Stimulated activated CD4-positive, alpha-beta T cell treated with anti-CD3 and anti-CD28 coated beads, Interleukin-15, amount 100 ng/mL, for 1 hour (primary cell): ENCODE data around the gene PACS2.
"Not testable (repeated sequence)": the region's sequence is repeated elsewhere in the genome, so short reads cannot be mapped to it uniquely, and the experiment has no call there.

Source experiments
- DNase-seq, 2 donors: peaks; one replicate each; pipeline ENCODE4 v3.0.0-alpha.2; 2020; ENCODE audit warnings: low read depth in 1 of 2, low spot score in 1 of 2

PACS2 gene

GRCh38 chr14:105348169-105348944, 33.8 kb downstream of the PACS2 start:
- no peak for DNase-seq

- no peak for DNase-seq
Measured at GRCh38 chr14:105348945-105349699, 34.6 kb downstream of the PACS2 start.

- DNase-seq, result no peak
Measured at GRCh38 chr14:105349992-105350391, 35.4 kb downstream of the PACS2 start.

- no peak for DNase-seq
Measured at GRCh38 chr14:105350450-105351244, 36.1 kb downstream of the PACS2 start.

- DNase-seq, result no peak
Measured at GRCh38 chr14:105351410-105351809, 36.9 kb downstream of the PACS2 start.

- peak; percentile 69 to 77 for DNase-seq
Measured at GRCh38 chr14:105351920-105352851, 37.6 kb downstream of the PACS2 start.

- no peak for DNase-seq
Measured at GRCh38 chr14:105353136-105353535, 38.6 kb downstream of the PACS2 start.

GRCh38 chr14:105354541-105354940, 40.0 kb downstream of the PACS2 start:
- DNase-seq, result no peak

GRCh38 chr14:105355049-105355575, 40.6 kb downstream of the PACS2 start:
- no peak for DNase-seq

GRCh38 chr14:105355850-105356604, 41.5 kb downstream of the PACS2 start:
- no peak for DNase-seq

- no peak for DNase-seq
Measured at GRCh38 chr14:105356927-105357326, 42.4 kb downstream of the PACS2 start.

GRCh38 chr14:105357626-105358025, 43.1 kb downstream of the PACS2 start:
- no peak for DNase-seq

- no peak for DNase-seq
Measured at GRCh38 chr14:105358140-105358846, 43.7 kb downstream of the PACS2 start.

- DNase-seq, result no peak
Measured at GRCh38 chr14:105358943-105359342, 44.4 kb downstream of the PACS2 start.

- not testable (repeated sequence) for DNase-seq
Measured at GRCh38 chr14:105361412-105361811, 46.9 kb downstream of the PACS2 start.

- peak in 1 of 2 donors; percentile 27 for DNase-seq
Measured at GRCh38 chr14:105363847-105364708, 49.5 kb downstream of the PACS2 start.

- no peak for DNase-seq
Measured at GRCh38 chr14:105365101-105365500, 50.6 kb downstream of the PACS2 start.

- DNase-seq, result no peak
Measured at GRCh38 chr14:105365681-105366080, 51.1 kb downstream of the PACS2 start.
